Fibroblast of skin of right quadriceps (primary cell): ENCODE data around the gene LRG1.

Experiments used
- DNase-seq: peaks from one replicate; pipeline ENCODE4 v3.0.0-alpha.2; 2013

The LRG1 gene

DNA sequence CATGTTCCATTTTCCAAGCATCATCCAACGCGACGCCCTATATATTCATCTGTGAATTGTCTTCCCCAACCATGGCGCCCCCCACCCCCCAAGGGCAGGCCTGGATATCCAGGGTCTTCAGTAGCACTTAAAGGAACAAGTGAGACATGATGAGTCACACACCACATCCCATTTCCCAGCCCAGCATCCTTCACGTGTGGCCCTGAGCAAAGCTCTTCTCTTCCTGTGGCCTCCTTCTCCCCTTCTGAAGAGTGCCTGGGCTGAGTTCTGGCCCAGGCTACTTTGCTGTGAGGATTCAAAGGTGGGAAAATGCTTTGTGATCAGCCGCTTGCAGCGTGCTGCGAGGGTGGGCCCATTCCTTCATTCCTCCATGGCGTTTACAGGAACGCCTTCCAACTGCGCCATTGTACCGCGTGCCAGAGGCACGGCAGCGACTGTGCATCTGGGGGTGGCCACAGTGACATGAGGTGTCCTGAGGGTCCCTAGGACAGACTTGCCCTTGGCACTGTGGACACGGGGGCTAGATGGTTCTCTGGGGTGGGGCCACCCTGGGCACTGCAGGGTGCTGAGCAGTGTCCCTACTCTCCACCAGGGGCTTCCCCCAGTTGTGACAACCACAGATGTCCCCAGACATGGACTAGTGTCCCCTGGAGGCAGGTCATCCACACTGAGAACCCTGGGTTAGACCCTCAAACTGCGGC is 33.2 kb downstream of the LRG1 start:
- peak; percentile 71 for DNase-seq

DNA sequence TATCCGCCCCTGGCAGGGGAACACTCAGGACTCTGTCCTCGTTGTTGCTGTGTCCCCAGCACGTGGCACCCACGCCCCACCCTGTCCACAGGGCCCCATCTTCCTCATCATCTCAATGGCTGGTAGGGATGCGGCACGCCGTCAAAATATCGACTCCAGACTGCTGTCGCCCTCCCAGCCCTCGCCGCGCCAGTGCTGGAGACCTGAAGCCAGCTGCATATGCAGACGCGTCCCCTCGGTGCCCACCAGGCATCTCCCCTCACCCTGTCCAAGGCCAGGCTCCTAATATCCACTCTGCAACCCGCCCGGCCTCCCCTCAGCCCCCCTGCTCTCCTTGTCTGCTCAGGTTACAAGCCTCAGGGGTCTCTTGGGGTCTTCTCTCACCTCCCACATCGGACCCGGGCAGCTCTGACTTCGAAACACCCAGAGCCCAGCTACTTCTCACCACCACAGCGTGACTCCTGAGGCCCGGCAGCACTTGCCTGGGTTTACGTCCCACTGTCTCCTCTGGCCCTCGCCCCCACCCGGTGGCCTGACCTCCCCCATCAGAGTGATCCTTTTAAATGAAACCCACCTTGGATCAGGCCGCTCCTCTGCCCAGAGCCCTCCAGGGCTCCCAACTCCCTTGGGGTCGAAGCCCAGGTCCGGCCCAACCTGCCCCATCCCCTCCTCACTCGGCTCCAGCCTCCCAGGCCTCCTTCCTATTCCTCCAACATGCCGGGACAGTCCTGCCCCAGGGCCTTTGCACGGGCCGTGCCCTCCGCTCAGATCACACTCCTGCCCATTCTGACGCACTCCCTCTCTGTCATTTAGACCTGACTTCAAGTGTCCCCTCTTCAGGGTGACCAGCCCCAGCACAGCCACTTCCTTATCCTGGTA is 34.0 kb downstream of the LRG1 start:
- DNase-seq: no peak

DNA sequence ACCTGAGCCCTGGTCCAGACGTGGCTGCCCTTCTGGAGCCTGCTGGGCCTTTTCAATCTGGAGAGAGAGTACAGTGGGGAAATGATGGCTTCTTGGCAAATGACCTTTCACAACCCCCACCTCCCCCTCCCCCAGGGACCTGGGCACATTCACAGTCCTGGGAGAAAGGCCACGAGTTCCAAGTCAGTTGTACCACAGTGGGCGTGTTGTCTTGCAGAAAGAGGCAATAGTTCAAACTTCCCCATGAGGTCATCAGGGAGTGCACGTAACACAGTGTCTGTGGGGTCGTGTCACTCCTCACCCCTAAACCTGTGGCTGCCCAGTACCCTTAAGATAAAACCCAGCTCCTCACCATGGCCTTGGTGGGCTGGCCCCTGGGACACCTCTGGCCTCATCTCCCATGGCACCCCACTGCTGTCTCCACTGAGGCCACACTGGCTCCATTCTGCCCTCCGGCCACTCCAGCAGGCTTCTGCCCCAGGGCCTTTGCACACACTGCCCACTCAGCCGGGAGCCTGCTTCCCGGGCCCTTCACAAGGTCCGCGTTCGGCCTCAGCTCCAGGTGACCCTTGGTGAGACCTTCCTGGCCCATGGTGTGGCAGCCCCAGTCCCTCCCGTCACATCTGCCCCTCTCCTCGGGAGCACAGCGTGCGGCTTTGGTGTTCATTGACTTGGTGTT is 34.8 kb downstream of the LRG1 start:
- no peak for DNase-seq

DNA sequence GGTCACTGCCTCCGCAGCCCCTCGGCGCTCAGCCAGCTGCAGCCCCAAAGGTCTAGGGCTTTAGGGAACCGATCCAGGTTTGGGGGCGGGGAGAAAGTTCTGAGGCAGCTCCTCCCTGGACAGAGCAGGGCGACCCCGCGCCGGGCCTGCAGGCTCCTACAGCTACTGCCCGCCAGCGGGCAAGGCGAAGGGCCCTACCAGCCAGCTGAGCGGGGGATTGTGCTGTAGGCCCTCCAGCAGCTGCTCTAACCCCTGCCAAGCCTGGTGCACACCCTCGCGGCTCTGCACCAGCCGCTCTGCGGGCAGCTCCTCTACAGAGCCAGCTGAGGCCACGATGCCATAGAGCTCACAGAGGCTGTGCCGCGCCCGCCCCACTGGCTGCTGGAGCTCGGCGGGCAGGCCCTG is 35.5 kb downstream of the LRG1 start:
- DNase-seq: no peak

DNA sequence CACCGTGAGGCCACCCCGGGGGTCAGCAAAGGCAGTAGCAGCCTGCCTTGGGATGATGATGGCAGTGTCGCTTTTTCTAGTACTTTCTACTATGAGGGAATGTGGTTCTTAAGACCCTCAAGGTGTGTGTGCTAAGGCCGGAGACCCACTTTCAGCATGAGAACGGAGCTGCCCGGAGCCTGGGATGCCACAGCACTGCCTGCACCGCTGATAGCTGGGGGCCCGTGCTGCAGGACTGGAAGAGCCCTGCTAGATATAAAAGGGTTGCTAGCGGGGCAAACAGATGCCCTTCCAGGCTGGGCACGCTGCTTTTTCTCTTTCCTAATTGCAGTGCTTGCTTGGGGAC is 36.0 kb downstream of the LRG1 start:
- no peak for DNase-seq

DNA sequence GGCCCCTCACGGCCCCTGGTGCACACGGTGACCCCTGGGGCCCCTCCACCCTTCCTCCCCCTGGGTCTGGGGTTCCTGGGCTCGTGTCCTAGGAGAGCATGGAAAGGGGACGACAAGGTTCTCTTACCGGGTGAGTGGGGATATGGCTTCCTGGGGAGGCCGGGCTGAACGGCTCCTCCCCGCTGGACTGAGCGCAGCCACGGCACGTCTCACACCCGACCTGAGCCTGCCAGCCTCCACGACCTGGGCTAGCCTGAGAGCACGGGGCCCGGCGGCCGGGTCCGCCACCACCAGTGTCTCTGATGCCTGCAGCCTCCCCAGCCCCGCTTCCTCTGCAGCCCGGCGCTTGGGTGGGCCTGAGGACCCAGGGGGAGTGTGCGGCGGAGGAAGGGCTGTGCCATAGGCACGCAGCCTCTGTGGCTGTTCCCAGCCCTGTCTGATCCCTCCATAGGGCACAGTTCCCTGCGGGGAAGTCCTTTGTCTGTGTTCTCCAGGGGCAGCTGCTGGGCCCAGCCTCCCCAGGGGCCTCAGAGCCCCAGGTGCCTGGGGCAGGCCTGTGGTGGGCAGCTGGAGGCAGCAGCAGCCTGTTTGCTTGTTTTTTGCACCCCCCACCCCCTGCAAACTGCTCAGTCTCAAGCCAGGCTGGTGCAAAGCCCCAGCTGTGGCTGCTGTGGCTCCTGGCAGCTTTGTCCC is 36.6 kb downstream of the LRG1 start:
- DNase-seq: no peak

DNA sequence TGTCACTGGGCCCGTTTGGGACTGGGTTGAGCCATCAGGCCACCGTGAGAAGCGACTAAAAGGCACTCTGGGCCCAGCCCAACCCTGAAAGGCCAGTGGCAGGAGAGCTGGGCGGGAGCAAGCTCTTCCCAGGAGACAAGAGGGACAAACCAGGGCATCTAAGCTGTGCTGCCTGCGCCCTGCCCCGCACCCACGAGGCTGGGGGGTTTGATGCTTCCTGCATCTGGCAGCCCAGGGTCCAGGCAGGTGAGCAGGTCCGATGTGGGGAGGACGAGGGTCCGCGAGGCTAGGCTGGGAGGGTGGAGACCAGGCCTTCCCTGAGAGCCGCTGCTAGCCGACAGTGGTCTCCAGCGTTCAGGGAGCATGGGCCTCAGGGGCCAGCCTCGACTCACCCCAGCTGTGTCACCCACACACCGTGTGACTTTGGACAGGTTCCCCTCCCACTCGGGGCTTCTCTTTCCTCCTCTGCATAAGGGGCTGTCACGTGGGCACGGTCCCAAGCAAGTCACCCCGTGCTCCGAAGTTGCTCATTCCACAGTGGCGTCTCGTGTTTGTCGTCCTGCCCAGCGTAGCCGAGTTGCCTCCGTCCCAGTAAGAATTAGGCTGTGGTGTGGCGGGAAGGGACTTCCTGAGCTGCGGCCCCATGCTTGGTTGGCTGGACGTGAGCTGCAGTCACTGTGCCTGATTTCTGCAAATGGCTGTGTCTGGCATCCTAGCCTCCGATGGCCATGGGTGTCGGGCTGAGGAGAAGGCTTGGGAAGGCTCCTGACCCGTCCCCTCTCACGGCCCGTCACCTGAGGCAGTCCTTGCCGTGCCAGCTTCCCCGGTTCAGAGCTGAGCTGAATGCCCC is 37.3 kb downstream of the LRG1 start:
- DNase-seq: no peak

DNA sequence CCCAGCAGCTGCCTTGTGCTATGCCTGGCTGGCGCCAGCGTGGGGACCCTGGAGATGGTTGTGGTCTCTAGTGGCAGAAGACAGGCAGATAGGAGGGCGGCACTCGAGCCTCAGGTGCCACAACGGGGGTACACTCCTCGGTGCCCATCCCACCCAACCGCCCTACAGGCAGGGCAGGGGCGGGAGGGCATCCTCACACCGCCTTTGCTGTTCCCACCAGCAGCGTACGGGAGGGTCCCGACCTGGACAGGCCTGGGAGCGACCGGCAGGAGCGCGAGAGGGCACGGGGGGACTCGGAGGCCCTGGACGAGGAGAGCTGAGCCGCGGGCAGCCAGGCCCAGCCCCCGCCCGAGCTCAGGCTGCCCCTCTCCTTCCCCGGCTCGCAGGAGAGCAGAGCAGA is 38.1 kb downstream of the LRG1 start:
- DNase-seq: no peak

DNA sequence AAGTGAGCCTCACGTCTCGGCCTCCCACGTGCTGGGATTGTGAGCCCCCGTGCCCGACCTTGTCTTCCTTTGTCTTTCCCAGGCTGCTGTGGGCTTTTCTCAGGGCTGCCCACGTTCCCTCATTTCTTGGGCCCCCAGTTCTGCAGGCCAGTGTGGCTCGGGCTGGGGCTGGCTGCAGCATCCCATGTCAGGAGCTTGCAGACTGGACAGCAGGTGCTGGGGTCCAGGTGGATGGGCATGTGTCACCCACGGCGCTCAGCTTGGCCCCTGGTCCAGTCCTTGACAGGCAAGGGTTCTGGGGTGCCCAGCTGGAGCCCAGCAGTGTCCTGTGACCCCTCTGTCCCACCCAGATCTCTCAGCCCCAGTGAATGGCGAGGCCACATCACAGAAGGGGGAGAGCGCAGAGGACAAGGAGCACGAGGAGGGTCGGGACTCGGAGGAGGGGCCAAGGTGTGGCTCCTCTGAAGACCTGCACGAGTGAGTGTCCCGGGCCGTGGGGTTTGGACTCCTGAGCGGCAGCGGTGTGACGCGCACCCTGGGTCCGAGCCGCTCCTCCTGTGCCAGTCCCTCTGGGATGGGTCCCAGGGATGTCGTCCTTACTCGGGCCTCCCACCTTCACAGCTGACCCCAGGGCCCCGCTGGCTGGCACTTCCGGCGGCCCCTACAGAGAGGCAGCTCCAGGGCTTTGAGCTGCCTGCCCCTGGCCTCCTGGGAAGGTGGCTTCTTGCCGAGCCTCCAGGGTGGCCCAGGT is 38.8 kb downstream of the LRG1 start:
- DNase-seq: no peak

DNA sequence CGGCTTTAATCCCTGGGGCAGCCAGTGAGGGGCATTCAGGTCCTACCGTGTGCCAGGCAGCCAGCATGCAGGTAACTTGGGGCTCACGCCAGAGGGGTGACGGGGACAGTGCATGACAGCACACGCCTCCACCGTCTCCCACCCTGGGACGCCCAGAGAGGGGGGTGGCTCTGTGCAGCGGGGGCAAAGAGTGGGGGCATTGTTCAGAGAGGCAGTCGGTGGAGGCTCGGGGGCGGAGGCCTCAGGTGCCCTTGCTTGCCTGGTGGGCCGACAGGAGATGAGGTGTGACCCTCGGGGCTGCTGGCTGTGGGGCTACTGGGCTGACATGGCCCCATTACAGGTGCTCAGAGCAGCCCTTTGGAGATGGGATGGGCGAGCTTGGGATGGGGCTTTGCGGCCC is 40.0 kb downstream of the LRG1 start:
- no peak for DNase-seq

DNA sequence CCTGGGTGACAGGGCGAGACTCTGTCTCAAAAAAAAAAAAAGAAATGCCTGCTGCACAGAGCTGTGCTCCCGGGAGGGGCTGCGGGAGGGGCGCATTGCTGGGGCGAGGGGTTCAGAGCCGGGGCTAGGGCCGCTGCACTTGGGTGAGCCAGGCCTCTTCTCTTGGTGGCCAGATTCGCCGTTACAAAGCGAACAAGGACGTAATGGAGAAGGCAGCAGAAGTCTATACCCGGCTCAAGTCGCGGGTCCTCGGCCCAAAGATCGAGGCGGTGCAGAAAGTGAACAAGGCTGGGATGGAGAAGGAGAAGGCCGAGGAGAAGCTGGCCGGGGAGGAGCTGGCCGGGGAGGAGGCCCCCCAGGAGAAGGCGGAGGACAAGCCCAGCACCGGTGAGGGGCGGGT is 40.5 kb downstream of the LRG1 start:
- DNase-seq: no peak

DNA sequence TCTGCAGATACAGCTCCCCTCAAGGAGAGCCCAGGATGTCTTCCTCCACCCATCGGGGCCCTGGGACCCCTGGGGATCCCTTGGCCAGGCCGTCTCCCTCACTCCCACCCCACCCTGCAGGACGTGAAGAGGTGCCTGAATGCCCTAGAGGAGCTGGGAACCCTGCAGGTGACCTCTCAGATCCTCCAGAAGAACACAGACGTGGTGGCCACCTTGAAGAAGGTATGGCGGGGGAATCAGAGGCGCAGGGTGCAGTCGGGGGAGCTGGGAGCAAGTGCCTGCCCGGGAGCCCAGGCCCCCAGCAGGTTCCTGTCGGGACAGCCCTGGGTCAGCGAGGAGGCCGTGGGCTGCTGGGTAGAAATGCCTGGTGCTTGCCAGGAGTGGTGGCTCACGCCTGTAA is 41.1 kb downstream of the LRG1 start:
- no peak for DNase-seq

DNA sequence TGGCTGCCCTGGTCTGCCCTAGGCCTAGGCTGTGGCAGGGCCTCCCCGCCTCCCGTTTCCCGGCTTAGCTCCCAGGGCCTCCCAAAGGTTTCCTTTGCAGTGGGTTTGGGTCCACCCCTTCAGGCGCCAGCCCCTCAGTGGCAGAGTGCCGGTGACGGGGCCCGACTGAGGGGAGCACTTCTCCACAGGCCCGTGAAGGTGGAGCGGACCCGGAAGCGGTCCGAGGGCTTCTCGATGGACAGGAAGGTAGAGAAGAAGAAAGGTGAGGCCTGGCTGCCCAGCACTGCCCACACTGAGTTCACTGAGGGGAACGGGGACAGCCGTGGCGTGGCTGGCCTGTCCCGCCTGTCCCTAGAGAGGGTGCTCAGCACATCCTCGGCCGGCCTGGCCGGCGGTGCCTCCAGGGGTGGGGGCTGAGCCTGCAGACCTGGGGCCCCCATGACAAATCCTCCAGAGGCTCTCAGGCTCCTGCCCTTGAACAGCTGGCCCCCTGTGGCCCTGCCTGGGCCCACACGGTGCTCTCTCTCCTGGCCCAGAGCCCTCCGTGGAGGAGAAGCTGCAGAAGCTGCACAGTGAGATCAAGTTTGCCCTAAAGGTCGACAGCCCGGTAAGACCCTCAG is 42.0 kb downstream of the LRG1 start:
- no peak for DNase-seq

DNA sequence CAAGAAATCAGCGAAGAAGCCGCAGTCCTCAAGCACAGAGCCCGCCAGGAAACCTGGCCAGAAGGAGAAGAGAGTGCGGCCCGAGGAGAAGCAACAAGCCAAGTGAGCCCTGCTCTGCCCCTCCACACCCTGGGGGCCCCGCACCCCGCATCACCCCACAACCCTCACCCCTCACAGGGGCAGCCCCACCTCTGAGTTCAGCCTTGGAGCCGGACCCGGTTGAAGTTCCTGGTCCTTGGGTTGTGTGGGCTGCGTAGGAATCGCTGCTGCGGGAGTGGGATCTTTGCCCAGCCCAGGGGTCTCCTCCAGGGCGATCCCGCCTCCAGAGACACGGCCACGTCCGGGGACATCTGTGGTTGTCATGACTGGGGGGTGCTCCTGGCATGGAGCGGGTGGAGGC is 43.5 kb downstream of the LRG1 start:
- no peak for DNase-seq

DNA sequence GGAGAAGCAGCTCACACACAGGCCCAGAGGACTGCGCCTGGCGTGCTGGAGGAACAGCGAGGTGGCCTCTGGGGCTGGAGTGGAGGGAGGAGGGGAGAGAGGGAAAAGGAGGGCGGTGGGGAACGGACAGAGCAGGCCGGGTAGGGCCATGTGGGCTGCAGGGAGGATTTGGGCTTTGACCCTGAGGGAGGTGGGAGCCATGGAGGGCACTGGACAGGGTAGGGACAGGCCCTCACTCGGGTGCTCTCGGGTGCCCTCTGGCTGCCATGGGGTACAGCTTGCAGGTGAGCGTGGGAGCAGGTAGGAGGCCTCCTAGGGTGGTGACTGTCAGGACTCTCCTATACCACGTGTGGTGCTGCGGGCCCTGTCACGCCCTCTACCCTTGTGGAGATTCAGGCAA is 44.4 kb downstream of the LRG1 start:
- no peak for DNase-seq

DNA sequence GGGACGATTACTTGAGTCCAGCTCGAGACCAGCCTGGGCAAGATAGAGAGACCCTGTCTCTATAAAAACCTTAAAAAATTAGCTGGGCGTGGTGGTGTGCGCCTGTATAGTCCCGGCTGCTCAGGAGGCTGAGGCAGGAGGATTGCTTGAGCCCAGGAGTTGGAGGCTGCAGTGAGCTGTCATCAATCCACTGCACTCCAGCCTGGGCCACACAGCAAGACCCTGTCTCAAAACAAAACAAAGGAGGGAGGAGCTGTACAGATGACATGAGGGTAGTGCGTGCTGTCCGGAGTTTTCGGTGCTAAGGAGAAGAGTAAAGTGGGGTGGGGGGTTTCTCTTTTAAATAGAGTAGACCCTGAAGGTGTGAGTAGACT is 45.2 kb downstream of the LRG1 start:
- DNase-seq: no peak

DNA sequence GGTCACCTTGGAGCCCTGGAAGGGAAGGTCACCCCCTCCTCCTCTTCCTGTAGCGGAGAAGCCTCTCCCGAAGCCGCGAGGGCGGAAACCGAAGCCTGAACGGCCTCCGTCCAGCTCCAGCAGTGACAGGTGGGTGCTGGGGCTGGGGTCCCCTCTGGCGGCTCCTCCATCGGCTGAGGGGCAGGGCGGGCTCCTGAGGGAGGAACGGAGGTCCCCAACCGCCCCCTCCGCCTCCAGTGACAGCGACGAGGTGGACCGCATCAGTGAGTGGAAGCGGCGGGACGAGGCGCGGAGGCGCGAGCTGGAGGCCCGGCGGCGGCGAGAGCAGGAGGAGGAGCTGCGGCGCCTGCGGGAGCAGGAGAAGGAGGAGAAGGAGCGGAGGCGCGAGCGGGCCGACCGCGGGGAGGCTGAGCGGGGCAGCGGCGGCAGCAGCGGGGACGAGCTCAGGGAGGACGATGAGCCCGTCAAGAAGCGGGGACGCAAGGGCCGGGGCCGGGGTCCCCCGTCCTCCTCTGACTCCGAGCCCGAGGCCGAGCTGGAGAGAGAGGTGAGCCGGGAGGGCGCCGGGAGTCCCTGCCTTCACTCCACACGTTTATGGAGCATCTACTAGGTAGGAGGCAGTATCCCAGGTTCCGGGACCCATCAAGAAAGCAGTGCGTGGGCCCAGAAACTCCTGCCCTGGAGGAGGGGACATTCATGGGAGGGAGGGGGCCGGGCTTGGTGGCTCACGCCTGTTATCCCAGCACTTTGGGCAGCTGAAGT is 45.7 kb downstream of the LRG1 start:
- no peak for DNase-seq

DNA sequence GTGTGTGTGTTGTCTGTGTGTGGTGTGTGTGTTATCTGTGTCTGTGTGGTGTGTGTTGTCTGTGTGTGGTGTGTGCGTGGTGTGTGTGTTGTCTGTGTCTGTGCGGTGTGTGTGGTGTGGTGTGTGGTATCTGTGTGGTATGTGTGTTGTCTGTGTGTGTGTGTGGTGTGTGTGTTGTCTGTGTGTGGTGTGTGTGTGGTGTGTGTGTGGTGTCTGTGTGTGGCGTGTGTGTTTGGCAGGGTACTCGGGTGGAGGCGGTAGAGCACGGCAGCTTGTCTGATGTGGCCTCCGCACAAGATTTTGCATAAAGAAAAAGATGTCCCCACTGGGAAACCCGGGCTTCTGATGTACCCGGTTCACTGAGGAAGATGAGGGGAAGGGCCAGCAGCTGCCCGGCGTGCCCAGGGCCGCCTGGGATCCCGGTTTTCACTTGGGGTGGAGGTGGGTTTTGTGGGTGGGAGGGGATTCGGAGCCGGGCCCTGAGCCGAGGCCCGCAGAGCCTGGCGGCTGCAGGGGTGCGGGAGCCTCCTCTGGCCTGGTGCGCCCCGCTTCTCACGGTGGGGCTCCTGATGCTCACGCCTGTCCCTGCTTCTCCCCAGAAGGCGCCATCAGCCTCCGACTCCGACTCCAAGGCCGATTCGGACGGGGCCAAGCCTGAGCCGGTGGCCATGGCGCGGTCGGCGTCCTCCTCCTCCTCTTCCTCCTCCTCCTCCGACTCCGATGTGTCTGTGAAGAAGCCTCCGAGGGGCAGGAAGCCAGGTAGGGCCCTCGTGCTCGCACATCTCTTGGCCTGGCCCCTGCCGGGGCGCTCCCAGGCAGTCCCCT is 46.5 kb downstream of the LRG1 start:
- no peak for DNase-seq

DNA sequence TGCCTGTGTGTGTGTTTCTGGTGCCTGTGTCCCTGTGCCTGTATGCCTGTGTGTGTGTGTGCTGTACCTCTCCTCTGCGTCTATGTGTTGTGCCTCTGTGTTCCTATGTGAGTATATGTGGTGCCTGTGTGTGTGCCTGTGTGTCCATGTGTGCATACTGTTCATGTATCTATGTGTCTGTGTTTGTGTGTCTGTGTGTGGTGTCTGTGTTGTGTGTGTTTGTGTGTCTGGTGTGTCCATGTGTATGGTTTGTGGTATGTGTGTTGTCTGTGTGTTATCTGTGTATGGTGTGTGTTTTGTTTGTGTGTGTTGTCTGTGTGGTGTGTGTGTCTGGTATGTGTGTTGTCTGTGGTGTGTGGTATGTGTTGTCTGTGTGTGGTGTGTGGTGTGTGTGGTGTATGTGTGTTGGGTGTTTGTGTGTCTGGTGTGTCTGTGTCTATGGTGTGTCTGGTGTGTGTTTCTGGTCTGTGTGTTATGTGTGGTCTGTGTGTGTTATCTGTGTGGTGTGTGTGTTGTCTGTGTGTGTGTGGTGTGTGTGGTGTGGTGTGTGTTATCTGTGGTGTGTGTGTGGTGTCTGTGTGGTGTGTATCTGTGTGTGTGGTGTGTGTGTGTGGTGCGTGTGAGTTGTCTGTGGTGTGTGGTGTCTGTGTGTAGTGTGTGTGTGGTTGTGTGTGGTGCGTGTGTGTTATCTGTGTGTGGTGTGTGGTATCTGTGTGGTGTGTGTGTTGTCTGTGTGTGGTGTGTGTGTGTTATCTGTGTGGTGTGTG is 47.3 kb downstream of the LRG1 start:
- no peak for DNase-seq
